ENCODE data around the gene ZNF398. TPM values are rescaled to one million over a fixed set of nuclear protein-coding genes. Genes with fewer than 3 reads are reported as not detected.
A peak's percentile ranks its signal among the peaks of the same experiment; 100 is the strongest.

ZNF398 gene
- total RNA-seq, 1 experiment from 2014 or later, result 62.1 TPM

GRCh38 chr7:149145031-149145845 lies 2.0 kb upstream of the ZNF398 start:
- no peaks in the 10 kb centered on the region for H3K9me3 ChIP-seq (ENCODE audit: control insufficient read depth, low read depth, low read length)
- Mint-ChIP-seq H3K9me3 (no peaks in the 10 kb centered on the region), H3K27ac (peak overlapping the region; percentile 91 to 99 (median 99)), H3K36me3 (ENCODE audit: insufficient read depth in 1 of 3, low read depth in 3 of 3) (peaks cover 4 to 23% (median 12%) of the 10 kb centered on the region in 3 experiments; a peak in 6 of 7 replicates), H3K4me1 (peaks cover 39 to 54% of the 10 kb centered on the region in 2 experiments), H3K4me3 (peak overlapping the region; percentile 83 to 92), H3K27me3 (ENCODE audit: low read depth) (no peaks in the 10 kb centered on the region)
- peaks cover 12% of the 10 kb centered on the region for H3K23me2 ChIP-seq (ENCODE audit: insufficient read length, low read depth, low read length, poor library complexity, severe bottlenecking)
- H3K14ac ChIP-seq (ENCODE audit: insufficient read depth, low read length), result no peak overlapping the region
- H3K23ac ChIP-seq (ENCODE audit: insufficient read length, low read depth, low read length), result no peak overlapping the region
- peaks cover 2% of the 10 kb centered on the region; the same call in 1 of the 2 replicates for H3K4me1 ChIP-seq (ENCODE audit: insufficient read depth, low read length)
- WGBS (ENCODE audit: extremely low coverage, insufficient read length, low lambda C conversion rate), result no CpG with 5 or more reads among the region's 8 CpGs
- H2BK5ac ChIP-seq (ENCODE audit: insufficient read length, low read length), result peak overlapping the region; percentile 91
- H2BK20ac ChIP-seq (ENCODE audit: low read depth, low read length, poor library complexity, severe bottlenecking), result no peak overlapping the region
- peak overlapping the region; percentile 86 for H4K5ac ChIP-seq (ENCODE audit: insufficient read length, low read depth, low read length)
- H4K8ac ChIP-seq (replicated peaks; ENCODE audit: insufficient read length, low read depth, low read length), result no peak overlapping the region
- H2BK120ac ChIP-seq (ENCODE audit: low read depth, low read length, poor library complexity, severe bottlenecking), result peak overlapping the region; percentile 69
- TF ChIP-seq, protein P1, sequence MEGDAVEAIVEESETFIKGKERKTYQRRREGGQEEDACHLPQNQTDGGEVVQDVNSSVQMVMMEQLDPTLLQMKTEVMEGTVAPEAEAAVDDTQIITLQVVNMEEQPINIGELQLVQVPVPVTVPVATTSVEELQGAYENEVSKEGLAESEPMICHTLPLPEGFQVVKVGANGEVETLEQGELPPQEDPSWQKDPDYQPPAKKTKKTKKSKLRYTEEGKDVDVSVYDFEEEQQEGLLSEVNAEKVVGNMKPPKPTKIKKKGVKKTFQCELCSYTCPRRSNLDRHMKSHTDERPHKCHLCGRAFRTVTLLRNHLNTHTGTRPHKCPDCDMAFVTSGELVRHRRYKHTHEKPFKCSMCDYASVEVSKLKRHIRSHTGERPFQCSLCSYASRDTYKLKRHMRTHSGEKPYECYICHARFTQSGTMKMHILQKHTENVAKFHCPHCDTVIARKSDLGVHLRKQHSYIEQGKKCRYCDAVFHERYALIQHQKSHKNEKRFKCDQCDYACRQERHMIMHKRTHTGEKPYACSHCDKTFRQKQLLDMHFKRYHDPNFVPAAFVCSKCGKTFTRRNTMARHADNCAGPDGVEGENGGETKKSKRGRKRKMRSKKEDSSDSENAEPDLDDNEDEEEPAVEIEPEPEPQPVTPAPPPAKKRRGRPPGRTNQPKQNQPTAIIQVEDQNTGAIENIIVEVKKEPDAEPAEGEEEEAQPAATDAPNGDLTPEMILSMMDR (conservative IDR thresholded peaks at IDR 0.05), result no peak
- no peaks in the 10 kb centered on the region for H3K79me1 ChIP-seq (ENCODE audit: insufficient read depth, low read depth, low read length, poor library complexity, severe bottlenecking)
- no peak overlapping the region for H2BK15ac ChIP-seq (ENCODE audit: low read depth, low read length)
- no peak overlapping the region for H2BK12ac ChIP-seq (ENCODE audit: insufficient read length, low read depth, low read length)
- no peak overlapping the region for H3T11ph ChIP-seq (ENCODE audit: low read length)
- peak overlapping the region; percentile 11 for H2AK5ac ChIP-seq (ENCODE audit: insufficient read length, low read length)
- no peaks in the 10 kb centered on the region for H3K27me3 ChIP-seq (ENCODE audit: insufficient read depth, low read length)
- H3K18ac ChIP-seq (ENCODE audit: insufficient read length, low read depth, low read length), result peak overlapping the region; percentile 70
- peak overlapping the region; percentile 93 for H3K56ac ChIP-seq (ENCODE audit: insufficient read length, low read depth, low read length)
- peak; percentile 78 for DNase-seq
- H3K27ac ChIP-seq (ENCODE audit: insufficient read length, low read depth, low read length), result peak overlapping the region; percentile 100
- H3K4ac ChIP-seq (ENCODE audit: low read depth, low read length), result no peak overlapping the region; the same call in 1 of the 2 replicates
- peak overlapping the region; percentile 80 for H3K9ac ChIP-seq (ENCODE audit: extremely low read depth, insufficient read length, low read length)
- peaks cover 24% of the 10 kb centered on the region; the same call in 1 of the 2 replicates for H3K79me2 ChIP-seq (ENCODE audit: insufficient read depth, low read length)
- no peak overlapping the region for H2AFZ ChIP-seq (ENCODE audit: low read length)
- no peak overlapping the region for H4K91ac ChIP-seq (ENCODE audit: insufficient read length, low read depth, low read length)
- no peaks in the 10 kb centered on the region for H4K20me1 ChIP-seq (ENCODE audit: control insufficient read depth, insufficient read depth, insufficient read length)
- H3K4me2 ChIP-seq (ENCODE audit: insufficient read depth, insufficient read length, low read length), result peak overlapping the region; percentile 100

All from H9 (cell line).